GM12892 (cell line): ENCODE data around the gene PSMG4.

Experiments used
- POLR2AphosphoS5 ChIP-seq: IDR thresholded peaks from 2 replicates; pipeline ENCODE4 v1.6.1; 2011; ENCODE audit warnings: low read depth, low read length, control low read depth
- TAF1 ChIP-seq: IDR thresholded peaks from 2 replicates; pipeline ENCODE4 v1.6.1; 2011; ENCODE audit warnings: low read depth, mild to moderate bottlenecking, control low read depth, low read length, borderline replicate concordance

- no peak for TF ChIP-seq TAF1
- TF ChIP-seq POLR2AphosphoS5 = no peak
Measured at GRCh38 chr6:3278691-3279090, 19.9 kb downstream of the PSMG4 start.
